Keratinocyte (primary cell): ENCODE data around the gene FBXW7. TPM values are rescaled to one million over a fixed set of nuclear protein-coding genes. Genes with fewer than 3 reads are reported as not detected.

Experiments
- DNase-seq: peaks from one replicate; pipeline ENCODE4 v3.0.0-alpha.2; 2011; ENCODE audit warnings: low read depth, missing footprints, low spot score
- FAIRE-seq: peaks from 2 replicates; lab custom pipeline; 2011; peaks lifted over from hg19 to GRCh38; lab: Jason Lieb, UNC
- H2AFZ ChIP-seq: 2 replicates; pipeline ENCODE4 v1.6.0; 2012; ENCODE audit warnings: low read length, control low read depth, inconsistent platforms; ENCODE audit not compliant: control insufficient read depth
- H3K27ac ChIP-seq: 2 replicates; pipeline ENCODE4 v1.5.1; 2011; ENCODE audit warnings: low read length; ENCODE audit not compliant: control insufficient read depth, insufficient read depth
- H3K27me3 ChIP-seq: 3 replicates; pipeline ENCODE4 v1.6.0; 2011; ENCODE audit warnings: low read length; ENCODE audit not compliant: control insufficient read depth, insufficient read depth; ENCODE audit errors: extremely low read depth
- H3K36me3 ChIP-seq, 2 experiments: 2 replicates in 1 of 2; 3 replicates in 1 of 2; pipeline ENCODE4 v1.5.1; 2011; ENCODE audit warnings: low read length in 2 of 2, mild to moderate bottlenecking in 1 of 2; ENCODE audit not compliant: control insufficient read depth in 2 of 2, insufficient read depth in 2 of 2; ENCODE audit errors: extremely low read depth in 1 of 2
- H3K4me1 ChIP-seq: 3 replicates; pipeline ENCODE4 v1.5.1; 2011; ENCODE audit warnings: low read length; ENCODE audit not compliant: control insufficient read depth, insufficient read depth; ENCODE audit errors: extremely low read depth
- H3K4me2 ChIP-seq: 3 replicates; pipeline ENCODE4 v1.6.0; 2011; ENCODE audit warnings: low read depth, low read length; ENCODE audit not compliant: control insufficient read depth, insufficient read depth; ENCODE audit errors: extremely low read depth
- H3K4me3 ChIP-seq, 3 experiments: fragments of 200-600 bp in 1 of 3; sonication (generic) in 1 of 3; 2 replicates in 2 of 3; 3 replicates in 1 of 3; pipeline ENCODE4 v1.5.1; 2011 to 2016; ENCODE audit warnings: low read length in 3 of 3, mild to moderate bottlenecking in 3 of 3, control low read depth in 2 of 3, inconsistent platforms in 1 of 3, low read depth in 1 of 3, mixed read lengths in 1 of 3, mixed run types in 1 of 3, moderate library complexity in 1 of 3; ENCODE audit not compliant: control insufficient read depth in 2 of 3, insufficient read depth in 2 of 3; ENCODE audit errors: extremely low read depth in 1 of 3
- H3K79me2 ChIP-seq: 2 replicates; pipeline ENCODE4 v1.6.0; 2012; ENCODE audit warnings: low read length; ENCODE audit not compliant: control insufficient read depth, insufficient read depth
- H3K9ac ChIP-seq: 3 replicates; pipeline ENCODE4 v1.6.0; 2011; ENCODE audit warnings: low read length; ENCODE audit not compliant: control insufficient read depth, insufficient read depth; ENCODE audit errors: extremely low read depth
- H3K9me1 ChIP-seq: 3 replicates; pipeline ENCODE4 v1.6.0; 2011; ENCODE audit warnings: low read length; ENCODE audit not compliant: control insufficient read depth, insufficient read depth; ENCODE audit errors: extremely low read depth
- H3K9me3 ChIP-seq: 2 replicates; pipeline ENCODE4 v1.5.1; 2012; ENCODE audit warnings: low read depth, low read length; ENCODE audit not compliant: control insufficient read depth
- H4K20me1 ChIP-seq: 3 replicates; pipeline ENCODE4 v1.6.0; 2011; ENCODE audit warnings: low read length; ENCODE audit not compliant: control insufficient read depth, insufficient read depth; ENCODE audit errors: extremely low read depth
- EZH2 ChIP-seq: IDR thresholded peaks from one replicate; pipeline ENCODE4 v1.6.1; 2012; ENCODE audit warnings: inconsistent platforms, mild to moderate bottlenecking, low read length, moderate library complexity
- dilution Hi-C: fragments of 300-500 bp; cut with MboI; formaldehyde crosslinking; loops from one replicate; pipeline ENCODE4 v1.7.0; 2020; ENCODE audit warnings: low sequenced_read_pairs; ENCODE audit not compliant: extremely low pct_ligation_motif_present
- polyA plus RNA-seq, 5 experiments: library from polyadenylated mRNA; depleted of rRNA in 3 of 5; stranded (reverse) in 3 of 5; stranded (forward) in 1 of 5; unstranded in 1 of 5; fragments of >200 nt; gene quantifications; 1 replicate in 1 of 5; 2 replicates in 3 of 5; 3 replicates in 1 of 5; pipeline versions ENCODE4 v1.2.1 to v1.2.3, GENCODE V29; 2011 to 2012; ENCODE audit warnings: missing spikeins in 2 of 5, low read depth in 1 of 5, low replicate concordance in 1 of 5
- TF ChIP-seq, protein P1 (sequence below), 3 experiments: IDR thresholded peaks in 1 of 3; conservative IDR thresholded peaks in 1 of 3; optimal IDR thresholded peaks in 1 of 3; 2 replicates in 2 of 3; 3 replicates in 1 of 3; pipeline versions ENCODE3 to v1.5.1; 2011; ENCODE audit warnings: low read length in 3 of 3, mild to moderate bottlenecking in 3 of 3, moderate library complexity in 2 of 3, control low read depth in 1 of 3, inconsistent platforms in 1 of 3; ENCODE audit not compliant: insufficient read depth in 2 of 3; ENCODE audit errors: extremely low read depth in 1 of 3

The FBXW7 gene
- polyA plus RNA-seq, 1 donor (not counting 4 experiments of a cell fraction or from before 2014, with no cell fraction given) = 39.6 TPM

DNA sequence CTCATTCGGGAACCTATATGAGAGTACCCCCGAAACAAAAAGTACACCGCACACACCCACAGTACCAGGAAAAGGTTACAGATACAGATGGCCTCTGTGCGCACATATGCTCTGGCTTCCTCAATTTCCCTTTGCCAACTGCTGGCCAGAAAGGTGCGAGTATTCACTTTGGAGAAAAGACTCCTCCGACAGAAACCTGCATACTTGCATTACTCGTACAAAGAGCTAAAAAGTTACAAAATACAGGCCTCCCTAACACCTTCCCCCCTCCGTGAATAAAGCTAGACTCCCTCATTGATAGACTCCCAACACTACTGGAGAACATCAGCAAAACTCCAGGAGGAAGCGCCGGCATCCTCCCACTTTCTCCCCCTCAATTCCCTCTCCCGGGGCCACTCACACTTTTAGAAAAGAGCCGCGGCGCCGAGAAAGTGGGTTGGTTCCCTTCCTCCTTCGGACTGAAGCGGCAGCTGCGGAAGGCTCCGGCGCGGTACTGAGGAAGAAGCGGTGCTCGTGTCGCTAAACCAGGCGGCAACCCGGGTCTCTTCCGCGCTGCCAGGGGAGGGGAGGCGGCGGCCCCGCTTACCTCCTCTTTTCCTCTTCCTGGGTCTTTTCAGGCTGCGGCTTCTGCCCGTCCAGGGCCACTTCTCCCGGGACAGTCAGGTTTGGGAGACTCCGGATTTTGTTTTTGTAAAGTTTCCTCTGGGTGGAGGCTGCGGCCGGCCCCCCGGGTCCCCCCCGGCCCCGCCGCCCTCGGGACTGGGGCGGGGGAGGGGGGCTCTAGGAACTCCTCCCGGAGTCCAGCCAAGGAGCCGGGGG is 1.1 kb downstream of the FBXW7 start:
- Histone ChIP-seq H3K9ac (peak overlapping the region; percentile 97), H3K9me1 (peaks cover 5% of the 10 kb centered on the region), H3K27ac (peak overlapping the region; percentile 98), H3K27me3 (no peaks in the 10 kb centered on the region), H3K79me2 (peaks cover 88% of the 10 kb centered on the region), H2AFZ (no peak overlapping the region), H4K20me1 (no peaks in the 10 kb centered on the region), H3K4me1 (peaks cover 20% of the 10 kb centered on the region), H3K4me3 (peak overlapping the region; percentile 80 to 83 (median 80)), H3K36me3 (peaks cover 4% of the 10 kb centered on the region in 2 experiments), H3K4me2 (peak overlapping the region; percentile 73), H3K9me3 (no peaks in the 10 kb centered on the region)
- no peak for TF ChIP-seq EZH2
- TF ChIP-seq, protein P1, sequence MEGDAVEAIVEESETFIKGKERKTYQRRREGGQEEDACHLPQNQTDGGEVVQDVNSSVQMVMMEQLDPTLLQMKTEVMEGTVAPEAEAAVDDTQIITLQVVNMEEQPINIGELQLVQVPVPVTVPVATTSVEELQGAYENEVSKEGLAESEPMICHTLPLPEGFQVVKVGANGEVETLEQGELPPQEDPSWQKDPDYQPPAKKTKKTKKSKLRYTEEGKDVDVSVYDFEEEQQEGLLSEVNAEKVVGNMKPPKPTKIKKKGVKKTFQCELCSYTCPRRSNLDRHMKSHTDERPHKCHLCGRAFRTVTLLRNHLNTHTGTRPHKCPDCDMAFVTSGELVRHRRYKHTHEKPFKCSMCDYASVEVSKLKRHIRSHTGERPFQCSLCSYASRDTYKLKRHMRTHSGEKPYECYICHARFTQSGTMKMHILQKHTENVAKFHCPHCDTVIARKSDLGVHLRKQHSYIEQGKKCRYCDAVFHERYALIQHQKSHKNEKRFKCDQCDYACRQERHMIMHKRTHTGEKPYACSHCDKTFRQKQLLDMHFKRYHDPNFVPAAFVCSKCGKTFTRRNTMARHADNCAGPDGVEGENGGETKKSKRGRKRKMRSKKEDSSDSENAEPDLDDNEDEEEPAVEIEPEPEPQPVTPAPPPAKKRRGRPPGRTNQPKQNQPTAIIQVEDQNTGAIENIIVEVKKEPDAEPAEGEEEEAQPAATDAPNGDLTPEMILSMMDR (optimal IDR thresholded peaks at IDR 0.05 in 1 of 3, IDR thresholded peaks at IDR 0.05 in 1 of 3, conservative IDR thresholded peaks at IDR 0.05 in 1 of 3; ENCODE audit: extremely low read depth in 1 of 3, insufficient read depth in 2 of 3, low read length in 3 of 3) = no peak
- dilution Hi-C loops = no loop called here
- FAIRE-seq = no peak
- DNase-seq = no peak

DNA sequence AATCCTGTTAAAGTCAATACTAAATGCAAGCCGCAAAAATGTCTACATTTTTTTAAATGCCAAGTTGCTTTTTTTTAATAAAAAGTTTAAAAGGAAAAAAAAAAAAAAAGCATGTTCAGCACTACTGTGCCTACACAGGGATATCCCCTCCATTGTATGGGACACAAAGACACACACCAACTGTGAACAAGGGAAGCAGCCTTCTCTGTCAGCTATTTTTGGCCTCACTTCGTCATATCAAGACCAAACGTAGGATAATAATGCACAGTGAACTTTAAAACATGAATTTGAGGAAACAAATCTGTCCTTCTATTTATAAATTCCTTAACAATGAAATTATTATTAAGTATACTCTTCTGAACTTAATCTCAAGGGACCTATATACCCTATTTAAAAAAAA is 4.4 kb downstream of the FBXW7 start:
- H3K9ac ChIP-seq = no peak overlapping the region
- peaks cover 85% of the 10 kb centered on the region for H3K79me2 ChIP-seq
- dilution Hi-C loops = no loop called here
- H3K4me2 ChIP-seq = no peak overlapping the region
- H3K9me1 ChIP-seq = no peaks in the 10 kb centered on the region
- DNase-seq (no peak), FAIRE-seq (no peak)
- H3K4me3 ChIP-seq = no peak overlapping the region
- no peaks in the 10 kb centered on the region for H4K20me1 ChIP-seq
- no peak overlapping the region for H2AFZ ChIP-seq
- no peak overlapping the region for H3K27ac ChIP-seq
- no peaks in the 10 kb centered on the region for H3K27me3 ChIP-seq
- TF ChIP-seq, protein P1 (optimal IDR thresholded peaks at IDR 0.05 in 1 of 3, IDR thresholded peaks at IDR 0.05 in 1 of 3, conservative IDR thresholded peaks at IDR 0.05 in 1 of 3; ENCODE audit: extremely low read depth in 1 of 3, insufficient read depth in 2 of 3, low read length in 3 of 3) = no peak
- TF ChIP-seq EZH2 = no peak
- H3K4me1 ChIP-seq = peaks cover 9% of the 10 kb centered on the region
- no peaks in the 10 kb centered on the region for H3K9me3 ChIP-seq
- peaks cover 4% of the 10 kb centered on the region in 2 experiments for H3K36me3 ChIP-seq
